AG04449 (cell line): ENCODE data around the gene TAS2R39.

ENCODE experiments used
- CTCF ChIA-PET: fragments of 350-600 bp; formaldehyde crosslinking; extraction: SDS; loops from one replicate; lab custom pipeline; 2021; ENCODE audit warnings: antibody characterized with exemption; lab: Yijun Ruan, JAX
- POLR2A ChIA-PET: fragments of 400-600, 350-600 bp; formaldehyde crosslinking; extraction: SDS; loops from one replicate; lab custom pipeline; 2020; ENCODE audit warnings: antibody characterized with exemption, inconsistent platforms; lab: Yijun Ruan, JAX
- DNase-seq: peaks from one replicate; pipeline ENCODE4 v3.0.0-alpha.2; 2010; ENCODE audit warnings: low read depth, low spot score
- H3K4me3 ChIP-seq: 2 replicates; pipeline ENCODE4 v1.5.1; 2011; ENCODE audit warnings: low read depth, mild to moderate bottlenecking, control low read depth, low read length
- TF ChIP-seq, protein P1 (sequence below): IDR thresholded peaks from one replicate; pipeline ENCODE4 v1.5.1; 2011; ENCODE audit warnings: mild to moderate bottlenecking, moderate library complexity, low read length, control low read depth, inconsistent platforms; ENCODE audit not compliant: insufficient read depth; ENCODE audit errors: missing control alignments

TAS2R39 gene

DNA sequence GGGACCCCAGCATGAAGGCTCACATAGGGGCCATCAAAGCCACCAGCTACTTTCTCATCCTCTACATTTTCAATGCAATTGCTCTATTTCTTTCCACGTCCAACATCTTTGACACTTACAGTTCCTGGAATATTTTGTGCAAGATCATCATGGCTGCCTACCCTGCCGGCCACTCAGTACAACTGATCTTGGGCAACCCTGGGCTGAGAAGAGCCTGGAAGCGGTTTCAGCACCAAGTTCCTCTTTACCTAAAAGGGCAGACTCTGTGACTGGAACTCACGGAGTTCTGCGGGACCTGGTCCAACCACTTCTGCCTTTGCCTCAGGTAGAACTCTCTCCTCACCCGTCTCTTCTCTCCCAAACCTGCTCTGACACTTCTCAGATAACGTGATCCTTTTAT, 39.6 kb downstream of the TAS2R39 start:
- CTCF ChIA-PET, result interaction anchor here (2.6 to 11.2 kb wide), 3 partner anchors 8 to 215 kb away, joined by 12 to 885 read pairs (median 23); no protein-coding TSS in a partner anchor
- POLR2A ChIA-PET, result no interaction called here
- TF ChIP-seq, protein P1, sequence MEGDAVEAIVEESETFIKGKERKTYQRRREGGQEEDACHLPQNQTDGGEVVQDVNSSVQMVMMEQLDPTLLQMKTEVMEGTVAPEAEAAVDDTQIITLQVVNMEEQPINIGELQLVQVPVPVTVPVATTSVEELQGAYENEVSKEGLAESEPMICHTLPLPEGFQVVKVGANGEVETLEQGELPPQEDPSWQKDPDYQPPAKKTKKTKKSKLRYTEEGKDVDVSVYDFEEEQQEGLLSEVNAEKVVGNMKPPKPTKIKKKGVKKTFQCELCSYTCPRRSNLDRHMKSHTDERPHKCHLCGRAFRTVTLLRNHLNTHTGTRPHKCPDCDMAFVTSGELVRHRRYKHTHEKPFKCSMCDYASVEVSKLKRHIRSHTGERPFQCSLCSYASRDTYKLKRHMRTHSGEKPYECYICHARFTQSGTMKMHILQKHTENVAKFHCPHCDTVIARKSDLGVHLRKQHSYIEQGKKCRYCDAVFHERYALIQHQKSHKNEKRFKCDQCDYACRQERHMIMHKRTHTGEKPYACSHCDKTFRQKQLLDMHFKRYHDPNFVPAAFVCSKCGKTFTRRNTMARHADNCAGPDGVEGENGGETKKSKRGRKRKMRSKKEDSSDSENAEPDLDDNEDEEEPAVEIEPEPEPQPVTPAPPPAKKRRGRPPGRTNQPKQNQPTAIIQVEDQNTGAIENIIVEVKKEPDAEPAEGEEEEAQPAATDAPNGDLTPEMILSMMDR, result no peak
- H3K4me3 ChIP-seq, result no peak overlapping the region
- DNase-seq, result no peak

DNA sequence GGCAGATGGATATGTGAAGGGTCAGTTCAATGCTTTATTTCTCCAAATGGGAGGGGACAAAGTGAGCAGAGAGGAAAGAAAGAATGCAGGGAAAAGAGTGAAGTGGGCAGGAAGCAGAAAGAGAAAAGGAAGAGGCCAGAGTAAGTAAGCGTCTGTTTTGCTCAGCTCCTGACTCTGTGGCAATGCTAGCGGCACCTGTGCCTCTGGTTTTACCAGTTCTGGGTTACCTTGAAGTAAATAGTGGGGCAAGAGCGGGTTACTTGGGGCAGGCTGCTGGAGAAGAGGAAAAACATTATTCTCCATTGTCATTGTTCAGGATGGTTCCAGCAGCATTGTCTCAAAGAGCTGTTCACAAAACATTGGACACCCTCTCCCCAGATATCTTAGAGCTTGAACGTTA, 40.6 kb downstream of the TAS2R39 start:
- no peak for DNase-seq
- ChIA-PET CTCF (interaction anchor here (2.6 to 11.2 kb wide), 3 partner anchors 9 to 216 kb away, joined by 12 to 885 read pairs (median 23); no protein-coding TSS in a partner anchor), POLR2A (no interaction called here)
- TF ChIP-seq, protein P1, result no peak
- no peak overlapping the region for H3K4me3 ChIP-seq

DNA sequence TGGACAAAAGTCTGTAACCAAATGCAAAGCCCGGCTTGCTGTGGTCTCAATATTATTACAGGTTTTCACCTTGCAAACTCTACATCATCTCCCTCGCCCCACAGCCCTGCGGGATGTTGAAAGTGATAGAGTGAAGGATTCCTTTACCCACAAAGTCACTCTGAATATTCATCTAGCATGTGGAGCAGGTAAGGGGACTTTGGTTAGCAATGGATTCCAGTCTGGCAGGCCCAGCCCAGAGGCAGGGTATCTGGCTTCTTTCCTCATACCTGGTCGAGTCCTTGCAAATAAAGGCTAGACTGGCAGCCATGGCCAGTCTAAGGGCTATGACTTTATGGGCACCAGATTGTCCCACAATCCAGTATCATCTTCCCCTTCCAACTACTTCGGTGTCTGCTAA, 41.8 kb downstream of the TAS2R39 start:
- ChIA-PET POLR2A (no interaction called here), CTCF (interaction anchor here (2.6 kb wide), 1 partner anchor 10 kb away, joined by 23 read pairs; no protein-coding TSS in a partner anchor)
- no peak for DNase-seq
- TF ChIP-seq, protein P1, result no peak
- no peak overlapping the region for H3K4me3 ChIP-seq

DNA sequence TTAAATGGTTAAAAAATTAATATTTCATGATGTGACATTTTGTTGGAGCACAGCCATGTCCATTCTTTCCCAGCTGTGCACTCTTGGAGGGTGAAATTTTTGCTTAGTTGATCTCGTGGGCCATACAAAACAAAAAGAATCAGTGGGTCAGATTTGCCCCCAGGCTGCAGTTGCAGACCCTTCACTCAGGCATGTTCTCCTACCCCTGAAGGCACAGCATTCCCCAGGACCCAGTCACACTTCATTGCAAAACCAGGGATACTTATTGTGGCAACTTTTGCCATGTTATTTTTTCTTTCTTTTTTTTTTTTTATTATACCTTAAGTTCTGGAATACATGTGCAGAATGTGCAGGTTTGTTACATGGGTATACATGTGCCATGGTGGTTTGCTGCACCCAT, 44.6 kb downstream of the TAS2R39 start:
- DNase-seq, result no peak
- ChIA-PET CTCF (interaction anchor here (1.1 to 4.1 kb wide), 4 partner anchors 10 to 224 kb away, joined by 3 to 30 read pairs (median 6); no protein-coding TSS in a partner anchor), POLR2A (no interaction called here)
- TF ChIP-seq, protein P1, result no peak
- no peak overlapping the region for H3K4me3 ChIP-seq

DNA sequence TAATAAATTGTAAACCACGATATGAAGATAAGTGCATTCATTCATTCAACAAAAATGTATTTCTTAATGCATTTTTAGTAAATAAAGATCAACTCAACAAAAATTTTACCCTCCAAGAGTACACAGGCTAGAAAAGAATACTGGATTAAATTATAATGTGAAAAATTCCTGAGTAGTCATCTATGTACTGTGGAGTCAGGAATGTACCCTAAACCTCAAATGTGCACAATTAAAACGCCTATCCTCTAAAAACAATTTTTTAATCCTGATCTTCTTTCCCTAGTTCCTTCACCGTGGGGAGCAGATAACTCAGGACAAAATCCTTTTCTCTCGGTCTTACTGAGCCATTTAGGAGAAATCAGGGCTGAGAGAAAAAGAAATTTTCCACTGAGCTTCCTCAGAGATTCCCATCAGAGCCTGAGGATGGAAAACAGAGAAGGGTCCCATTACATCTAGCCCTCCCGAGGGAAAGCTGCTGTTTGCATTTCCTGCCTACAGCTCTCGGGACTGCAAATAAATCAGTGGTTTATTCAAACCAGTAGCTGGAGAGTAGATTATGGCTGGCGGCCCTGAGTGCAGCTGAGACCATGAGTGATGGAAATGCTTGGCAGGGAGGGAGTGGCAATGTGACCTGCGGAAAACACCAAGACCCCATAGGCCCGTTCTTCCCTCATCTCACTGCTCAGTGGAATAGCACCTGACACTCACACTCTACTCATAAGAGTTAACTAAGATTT, 46.0 kb downstream of the TAS2R39 start:
- DNase-seq, result no peak
- ChIA-PET CTCF (interaction anchor here (0.8 to 4.1 kb wide), 5 partner anchors 9 to 226 kb away, joined by 3 to 30 read pairs (median 7); no protein-coding TSS in a partner anchor), POLR2A (no interaction called here)
- TF ChIP-seq, protein P1, result no peak
- H3K4me3 ChIP-seq, result no peak overlapping the region
